K562 (cell line): Measurements from ENCODE around the gene ZNF292. TPM values are rescaled to one million over a fixed set of nuclear protein-coding genes. Genes with fewer than 3 reads are reported as not detected.
A peak's percentile ranks its signal among the peaks of the same experiment; 100 is the strongest.

Experiments
- ATAC-seq: fragments of 200-7000 bp; cut with Tn5 transposase; 3 replicates; pipeline ENCODE4 v1.9.1; 2020; ENCODE audit warnings: moderate library complexity
- BruUV-seq: library from RNA; stranded (reverse); fragments of 400-500 nt; replicated peaks from 2 replicates; lab custom pipeline; 2021; lab: Mats Ljungman, UMichigan
- CTCF ChIA-PET: fragments of 300-600 bp; formaldehyde crosslinking; extraction: SDS; loops from one replicate; lab custom pipeline; 2021; ENCODE audit warnings: low intra/inter-chr PET ratio; lab: Yijun Ruan, JAX
- POLR2A ChIA-PET: fragments of 300-600, 350-650 bp; sonication (Branson Sonifier 250); formaldehyde crosslinking; extraction: SDS; loops from one replicate; lab custom pipeline; 2021; ENCODE audit warnings: antibody characterized with exemption, inconsistent platforms; lab: Yijun Ruan, JAX
- DNase-seq, 4 experiments: peaks; one replicate each; pipeline versions ENCODE4 v3.0.0 to v3.0.0-alpha.2; 2011 to 2018; ENCODE audit warnings: low spot score in 3 of 4, mixed read lengths in 3 of 4; ENCODE audit errors: extremely low read depth in 1 of 4
- FAIRE-seq: peaks from 2 replicates; lab custom pipeline; 2011; peaks lifted over from hg19 to GRCh38; lab: Jason Lieb, UNC
- H2AFZ ChIP-seq: 2 replicates; pipeline ENCODE4 v1.6.0; 2011; ENCODE audit warnings: low read depth, low read length, control low read depth, inconsistent platforms
- H3K27ac ChIP-seq: fragments of 200-600 bp; 3 replicates; pipeline ENCODE4 v1.8.0; 2011; ENCODE audit warnings: low read depth, mild to moderate bottlenecking, control low read depth, inconsistent platforms, low read length, moderate library complexity, mixed read lengths; ENCODE audit errors: extremely low read depth
- H3K27me3 ChIP-seq, 2 experiments: fragments of 300-600 bp in 1 of 2; 2 replicates in 1 of 2; 3 replicates in 1 of 2; pipeline versions ENCODE4 v1.6.0 to v1.8.0; 2011; ENCODE audit warnings: inconsistent platforms in 2 of 2, low read length in 2 of 2, mild to moderate bottlenecking in 1 of 2, mixed read lengths in 1 of 2, moderate library complexity in 1 of 2; ENCODE audit not compliant: control insufficient read depth in 2 of 2, insufficient read depth in 2 of 2
- H3K36me3 ChIP-seq: fragments of 300-600 bp; 3 replicates; pipeline ENCODE4 v1.8.0; 2011; ENCODE audit warnings: mild to moderate bottlenecking, low read length, inconsistent platforms; ENCODE audit not compliant: control insufficient read depth, insufficient read depth
- H3K4me1 ChIP-seq, 2 experiments: fragments of 200-600 bp in 1 of 2; replicated peaks in 1 of 2; 2 replicates in 1 of 2; 3 replicates in 1 of 2; pipeline versions ENCODE4 v1.5.1 to v1.8.0; 2011; ENCODE audit warnings: inconsistent platforms in 2 of 2, low read length in 2 of 2, mild to moderate bottlenecking in 1 of 2, mixed read lengths in 1 of 2, moderate library complexity in 1 of 2; ENCODE audit not compliant: control insufficient read depth in 2 of 2, insufficient read depth in 2 of 2
- H3K4me2 ChIP-seq: 2 replicates; pipeline ENCODE4 v1.6.1; 2011; ENCODE audit warnings: low read length, control low read depth, inconsistent platforms, mixed read lengths; ENCODE audit not compliant: insufficient read depth
- H3K4me3 ChIP-seq: fragments of 200-600 bp; sonication (generic), shearing (Covaris generic); 2 replicates; pipeline ENCODE4 v1.5.1; 2016; ENCODE audit warnings: control low read depth, inconsistent platforms
- H3K79me2 ChIP-seq: fragments of 200-600 bp; 3 replicates; pipeline ENCODE4 v1.8.0; 2011; ENCODE audit warnings: low read length, inconsistent platforms; ENCODE audit not compliant: control insufficient read depth, insufficient read depth
- H3K9ac ChIP-seq, 2 experiments: 2 replicates each; pipeline versions ENCODE4 v1.6.0 to v1.6.1; 2011; ENCODE audit warnings: low read depth in 2 of 2, low read length in 2 of 2, control low read depth in 1 of 2, inconsistent platforms in 1 of 2, mild to moderate bottlenecking in 1 of 2, mixed read lengths in 1 of 2; ENCODE audit not compliant: insufficient read depth in 1 of 2
- H3K9me1 ChIP-seq: one replicate; pipeline ENCODE4 v1.6.0; 2011; ENCODE audit warnings: inconsistent platforms, mild to moderate bottlenecking, low read length, moderate library complexity; ENCODE audit not compliant: control insufficient read depth, insufficient read depth
- H3K9me3 ChIP-seq: replicated peaks from 2 replicates; pipeline ENCODE4 v1.5.1; 2011; ENCODE audit warnings: low read depth, low read length, inconsistent platforms; ENCODE audit not compliant: control insufficient read depth, insufficient read depth
- H4K20me1 ChIP-seq: replicated peaks from 2 replicates; pipeline ENCODE4 v1.6.1; 2011; ENCODE audit warnings: low read length, inconsistent platforms, mixed read lengths; ENCODE audit not compliant: control insufficient read depth, insufficient read depth
- BHLHE40 ChIP-seq: IDR thresholded peaks from 2 replicates; pipeline ENCODE4 v1.6.1; 2011; ENCODE audit warnings: low read length, improper control_type of control experiment
- CBFA2T2 ChIP-seq: fragments of 450-650 bp; conservative IDR thresholded peaks from 2 replicates; pipeline ENCODE4 v1.6.1; 2017; ENCODE audit warnings: mild to moderate bottlenecking
- CEBPB ChIP-seq: fragments of 450-650 bp; IDR thresholded peaks from 2 replicates; pipeline ENCODE4 v1.6.1; 2016; ENCODE audit warnings: missing genetic modification characterization, missing compliant biosample characterization
- CEBPG ChIP-seq, 3 experiments: fragments of 200-800 bp in 1 of 3; sonication (Bioruptor generic) in 1 of 3; sonication (generic) in 1 of 3; formaldehyde crosslinking in 1 of 3; IDR thresholded peaks in 2 of 3; conservative IDR thresholded peaks in 1 of 3; 2 replicates each; pipeline versions ENCODE4 v1.6.1 to v1.8.0; 2016 to 2022; ENCODE audit warnings: missing compliant biosample characterization in 2 of 3, missing genetic modification characterization in 2 of 3, mild to moderate bottlenecking in 1 of 3, missing genetic modification reagents in 1 of 3
- KDM1A ChIP-seq, 2 experiments: fragments of 450-650 bp; IDR thresholded peaks; 2 replicates each; pipeline ENCODE4 v1.6.1; 2016; ENCODE audit warnings: mild to moderate bottlenecking in 2 of 2
- KHSRP ChIP-seq: fragments of 450-650 bp; IDR thresholded peaks from 2 replicates; pipeline ENCODE4 v1.6.1; 2017
- NCOA4 ChIP-seq: fragments of 450-650 bp; IDR thresholded peaks from 2 replicates; pipeline ENCODE4 v1.6.1; 2018; ENCODE audit warnings: mild to moderate bottlenecking; ENCODE audit not compliant: partially characterized antibody
- NFRKB ChIP-seq: fragments of 450-650 bp; IDR thresholded peaks from 2 replicates; pipeline ENCODE4 v1.6.1; 2016; ENCODE audit warnings: low read depth
- NUFIP1 ChIP-seq: fragments of 450-650 bp; IDR thresholded peaks from 2 replicates; pipeline ENCODE4 v1.6.1; 2018; ENCODE audit not compliant: partially characterized antibody
- SOX6 ChIP-seq: fragments of 450-650 bp; IDR thresholded peaks from 2 replicates; pipeline ENCODE4 v1.6.1; 2014; ENCODE audit warnings: mild to moderate bottlenecking
- THRB ChIP-seq: fragments of 450-650 bp; formaldehyde crosslinking; conservative IDR thresholded peaks from 2 replicates; pipeline ENCODE4 v1.4.0; 2022; ENCODE audit warnings: mild to moderate bottlenecking, missing genetic modification characterization
- YY1 ChIP-seq, 3 experiments: IDR thresholded peaks; 2 replicates each; pipeline ENCODE4 v1.6.1; 2011; ENCODE audit warnings: low read length in 2 of 3, mild to moderate bottlenecking in 2 of 3, moderate library complexity in 2 of 3, borderline replicate concordance in 1 of 3, control low read depth in 1 of 3, low read depth in 1 of 3; ENCODE audit not compliant: insufficient read depth in 3 of 3, insufficient replicate concordance in 2 of 3, control insufficient read depth in 1 of 3, insufficient read length in 1 of 3; ENCODE audit errors: extremely low read depth in 1 of 3
- ZNF436 ChIP-seq: fragments of 250-450, 450-650 bp; sonication (Bioruptor Pico); formaldehyde crosslinking; IDR thresholded peaks from 2 replicates; pipeline ENCODE4 v1.7.0; 2020; ENCODE audit warnings: mild to moderate bottlenecking
- WGBS: fragments of 100-300 bp; shearing (Covaris generic); methylation state at CpG from one replicate; pipeline ENCODE4 v1.1.6; 2016; ENCODE audit warnings: low coverage, mixed read lengths; ENCODE audit not compliant: insufficient coverage; ENCODE audit errors: missing lambda C conversion rate; 5-methylcytosine and 5-hydroxymethylcytosine counted together
- in situ Hi-C: fragments of 300-500 bp; cut with MboI; formaldehyde crosslinking; loops from 4 replicates; pipeline ENCODE4 v1.15.0; 2018; ENCODE audit warnings: inconsistent platforms, mixed read lengths
- intact Hi-C: fragments of 100-400 bp; cut with micrococcal nuclease; formaldehyde crosslinking; loops from 2 replicates; pipeline ENCODE4 v1.14.2; 2022
- polyA plus RNA-seq, 8 experiments: library from polyadenylated mRNA; depleted of rRNA in 4 of 8; stranded (reverse) in 5 of 8; unstranded in 3 of 8; fragments of >200 nt; fragmentation: Nextera tagmentation in 2 of 8; fragmentation: Illumina TruSeq in 1 of 8; extraction: Ambion mirVana in 2 of 8; extraction: Trizol in 1 of 8; gene quantifications; 2 replicates each; pipeline versions ENCODE4 v1.2.1 to v1.2.3, GENCODE V29; 2011 to 2014; ENCODE audit warnings: inconsistent platforms in 1 of 8, missing spikeins in 1 of 8
- total RNA-seq, 7 experiments: library from RNA; depleted of rRNA in 6 of 7; stranded (reverse); fragments of >200 nt in 6 of 7; fragmentation: Illumina TruSeq in 2 of 7; extraction: Trizol in 2 of 7; gene quantifications; 2 replicates each; pipeline versions ENCODE4 v1.2.1 to v1.2.3, GENCODE V29; 2011 to 2021; ENCODE audit warnings: low replicate concordance in 1 of 7

The ZNF292 gene
- total and polyA plus RNA-seq, 9 of the 15 experiments (the other 6 are each of a cell fraction or from before 2014, with no cell fraction given) = 4.4 to 17.1 (median 12.8) TPM

- Histone ChIP-seq H4K20me1 (no peaks in the 10 kb centered on the region), H3K27me3 (no peaks in the 10 kb centered on the region), H3K4me3 (no peak overlapping the region), H3K9me3 (peaks cover 17% of the 10 kb centered on the region), H2AFZ (no peak overlapping the region), H3K4me2 (no peak overlapping the region), H3K79me2 (no peaks in the 10 kb centered on the region), H3K9me1 (no peaks in the 10 kb centered on the region), H3K36me3 (peaks cover 21% of the 10 kb centered on the region), H3K27ac (no peak overlapping the region), H3K9ac (no peak overlapping the region), H3K4me1 (no peaks in the 10 kb centered on the region)
- no peak for FAIRE-seq
- POLR2A ChIA-PET = no interaction called here
- no TSS peak for BruUV-seq
- intact Hi-C loops = no loop called here
- CTCF ChIA-PET = no interaction called here
- in situ Hi-C loops = loop anchor here (10.0 kb wide), 1 partner anchor 185 kb away; no protein-coding TSS in a partner anchor
- ATAC-seq = no peak
- no peak for DNase-seq
- TF ChIP-seq SOX6 (0 out of 2 replicates have a peak, but pooled peaks have one; percentile 15), THRB (CRISPR knock-in tag) (no peak), BHLHE40 (no peak)
- 97% methylated on average over 7 of the region's 7 CpGs for WGBS
Observed at GRCh38 chr6:87259791-87260190, 104.4 kb downstream of the ZNF292 start.

GRCh38 chr6:87261534-87261933, 106.2 kb downstream of the ZNF292 start:
- Histone ChIP-seq H3K9me1 (no peaks in the 10 kb centered on the region), H3K9ac (no peak overlapping the region), H3K27me3 (no peaks in the 10 kb centered on the region), H3K27ac (no peak overlapping the region), H3K36me3 (peaks cover 4% of the 10 kb centered on the region; the same call in 2 of the 3 replicates), H3K9me3 (peaks cover 13% of the 10 kb centered on the region), H2AFZ (no peak overlapping the region), H4K20me1 (no peaks in the 10 kb centered on the region), H3K4me1 (no peaks in the 10 kb centered on the region), H3K79me2 (no peaks in the 10 kb centered on the region), H3K4me2 (no peak overlapping the region), H3K4me3 (no peak overlapping the region)
- intact Hi-C loops = no loop called here
- ChIA-PET CTCF (no interaction called here), POLR2A (interaction anchor here (0.6 kb wide), 1 partner anchor 15 kb away, joined by 3 read pairs; no protein-coding TSS in a partner anchor)
- DNase-seq (no peak), ATAC-seq (no peak), FAIRE-seq (no peak)
- no TSS peak for BruUV-seq
- 60% methylated on average over 3 of the region's 3 CpGs for WGBS
- TF ChIP-seq NFRKB (no peak), NCOA4 (no peak), CEBPB (tag) (no peak), KDM1A (IDR thresholded peaks at IDR 0.05) (no peak), NUFIP1 (no peak), ZNF436 (no peak), YY1 (IDR thresholded peaks at IDR 0.05; ENCODE audit: borderline replicate concordance in 1 of 3, control insufficient read depth in 1 of 3, extremely low read depth in 1 of 3, insufficient read depth in 3 of 3, insufficient read length in 1 of 3, insufficient replicate concordance in 2 of 3, low read depth in 1 of 3, low read length in 2 of 3) (no peak), CEBPG (CRISPR knock-in tag; IDR thresholded peaks at IDR 0.05) (no peak), CEBPG (tag; conservative IDR thresholded peaks at IDR 0.05 in 1 of 2, IDR thresholded peaks at IDR 0.05 in 1 of 2) (no peak), CBFA2T2 (no peak), KHSRP (no peak)
- in situ Hi-C loops = no loop called here
